OCI-LY3 (cell line): ENCODE measurements around the gene IRAK2.
A peak's percentile ranks its signal among the peaks of the same experiment; 100 is the strongest.

ENCODE experiments used
- H2AFZ ChIP-seq: fragments of 200-600, 300-600 bp; shearing (Covaris generic); 2 replicates; pipeline ENCODE4 v1.6.0; 2014; ENCODE audit warnings: antibody characterized with exemption, low read depth, low read length
- H3K27ac ChIP-seq: fragments of 200-600, 300-600 bp; sonication (generic); 2 replicates; pipeline ENCODE4 v1.5.1; 2014; ENCODE audit warnings: mild to moderate bottlenecking, low read length, moderate library complexity, mixed read lengths
- H3K27me3 ChIP-seq: fragments of 200-600, 300-600 bp; sonication (generic); 2 replicates; pipeline ENCODE4 v1.6.1; 2014; ENCODE audit warnings: low read depth, low read length, mixed read lengths
- H3K36me3 ChIP-seq: fragments of 200-600, 300-600 bp; sonication (generic); replicated peaks from 2 replicates; pipeline ENCODE3; 2014; ENCODE audit warnings: low read depth, low read length, mixed read lengths
- H3K4me1 ChIP-seq: fragments of 300-600, 200-600 bp; sonication (generic); 2 replicates; pipeline ENCODE4 v1.6.1; 2014; ENCODE audit warnings: low read length, mixed read lengths
- H3K4me2 ChIP-seq: fragments of 200-600, 300-600 bp; sonication (generic); 2 replicates; pipeline ENCODE4 v1.6.1; 2014; ENCODE audit warnings: low read length, mixed read lengths
- H3K4me3 ChIP-seq: fragments of 300-600, 200-600 bp; sonication (generic); 2 replicates; pipeline ENCODE4 v1.5.1; 2014; ENCODE audit warnings: antibody characterized with exemption, mild to moderate bottlenecking, low read length, moderate library complexity
- H3K79me2 ChIP-seq: fragments of 300-600, 200-600 bp; shearing (Covaris generic); 2 replicates; pipeline ENCODE4 v1.6.1; 2014; ENCODE audit warnings: mild to moderate bottlenecking, low read length, mixed read lengths
- H3K9ac ChIP-seq: fragments of 300-600, 200-600 bp; shearing (Covaris generic); 2 replicates; pipeline ENCODE4 v1.6.0; 2014; ENCODE audit warnings: mild to moderate bottlenecking, low read length, moderate library complexity
- H3K9me3 ChIP-seq: fragments of 200-600, 300-600 bp; shearing (Covaris generic); 2 replicates; pipeline ENCODE4 v1.6.1; 2014; ENCODE audit warnings: low read length, mixed read lengths; ENCODE audit not compliant: insufficient read depth
- H4K20me1 ChIP-seq: fragments of 200-600, 300-600 bp; sonication (generic); 2 replicates; pipeline ENCODE4 v1.6.1; 2016; ENCODE audit warnings: low read length, mixed read lengths; ENCODE audit not compliant: insufficient read depth
- CTCF ChIP-seq: fragments of 200-600, 300-600 bp; sonication (generic); IDR thresholded peaks from 2 replicates; pipeline ENCODE4 v1.5.1; 2014; ENCODE audit warnings: antibody characterized with exemption, low read length, low read depth
- EZH2phosphoT487 ChIP-seq: fragments of 200-600 bp; shearing (Covaris generic); IDR thresholded peaks from 2 replicates; pipeline ENCODE4 v1.6.1; 2018; ENCODE audit warnings: antibody characterized with exemption, mixed run types, low read depth

IRAK2 gene

GRCh38 chr3:10248184-10248983 lies 83.7 kb downstream of the IRAK2 start, which contains the start of gene TATDN2:
Gene TATDN2 (plus strand): TSS chr3:10248459. CDS start chr3:10249201, 742 bp downstream.
- Histone ChIP-seq H3K9ac (peak within 1 kb of the TSS; percentile 93), H3K4me3 (peak within 1 kb of the TSS; percentile 95), H3K36me3 (peaks cover 24% of the 10 kb centered on the region), H3K4me1 (peaks cover 19% of the 10 kb centered on the region), H3K4me2 (peak within 1 kb of the TSS; percentile 94), H3K27ac (peak within 1 kb of the TSS; percentile 47), H3K27me3 (no peaks in the 10 kb centered on the region), H2AFZ (peak within 1 kb of the TSS; percentile 83), H3K79me2 (peaks cover 44% of the 10 kb centered on the region), H4K20me1 (peaks cover 17% of the 10 kb centered on the region), H3K9me3 (peaks cover 12% of the 10 kb centered on the region; the same call in 1 of the 2 replicates)
- TF ChIP-seq CTCF (no peak), EZH2phosphoT487 (no peak)

GRCh38 chr3:10248984-10249748 lies 84.4 kb downstream of the IRAK2 start:
- H3K9me3 ChIP-seq, result peaks cover 12% of the 10 kb centered on the region; the same call in 1 of the 2 replicates
- H3K36me3 ChIP-seq, result peaks cover 32% of the 10 kb centered on the region
- H3K4me3 ChIP-seq, result peak overlapping the region; percentile 95
- TF ChIP-seq CTCF (no peak), EZH2phosphoT487 (no peak)
- peak overlapping the region; percentile 90 for H3K4me2 ChIP-seq
- H3K27ac ChIP-seq, result peak overlapping the region; percentile 47
- H3K27me3 ChIP-seq, result no peaks in the 10 kb centered on the region
- peak overlapping the region; percentile 93 for H3K9ac ChIP-seq
- H3K4me1 ChIP-seq, result peaks cover 19% of the 10 kb centered on the region
- H2AFZ ChIP-seq, result peak overlapping the region; percentile 12; the same call in 1 of the 2 replicates
- H3K79me2 ChIP-seq, result peaks cover 52% of the 10 kb centered on the region
- H4K20me1 ChIP-seq, result peaks cover 24% of the 10 kb centered on the region

GRCh38 chr3:10249833-10250232 lies 85.1 kb downstream of the IRAK2 start:
- peaks cover 19% of the 10 kb centered on the region for H3K4me1 ChIP-seq
- H4K20me1 ChIP-seq, result peaks cover 24% of the 10 kb centered on the region
- H3K4me3 ChIP-seq, result peak overlapping the region; percentile 95
- H3K9me3 ChIP-seq, result peaks cover 5% of the 10 kb centered on the region; the same call in 1 of the 2 replicates
- peaks cover 58% of the 10 kb centered on the region for H3K79me2 ChIP-seq
- H3K27me3 ChIP-seq, result no peaks in the 10 kb centered on the region
- H3K27ac ChIP-seq, result no peak overlapping the region
- H3K9ac ChIP-seq, result peak overlapping the region; percentile 93; the same call in 1 of the 2 replicates
- TF ChIP-seq CTCF (no peak), EZH2phosphoT487 (no peak)
- H2AFZ ChIP-seq, result no peak overlapping the region
- H3K4me2 ChIP-seq, result peak overlapping the region; percentile 90
- H3K36me3 ChIP-seq, result peaks cover 37% of the 10 kb centered on the region

- Histone ChIP-seq H3K4me2 (0 out of 2 replicates have a peak overlapping the region, but pooled peaks have one; percentile 90), H2AFZ (no peak overlapping the region), H3K27ac (no peak overlapping the region), H3K36me3 (peaks cover 46% of the 10 kb centered on the region), H3K27me3 (no peaks in the 10 kb centered on the region), H3K4me1 (peaks cover 19% of the 10 kb centered on the region), H3K79me2 (peaks cover 70% of the 10 kb centered on the region), H3K4me3 (no peak overlapping the region), H3K9ac (no peak overlapping the region), H4K20me1 (peaks cover 27% of the 10 kb centered on the region), H3K9me3 (no peaks in the 10 kb centered on the region)
- TF ChIP-seq EZH2phosphoT487 (no peak), CTCF (no peak)
Observed at GRCh38 chr3:10251006-10251405, 86.3 kb downstream of the IRAK2 start.
